CD14-positive monocyte (primary cell): Measurements from ENCODE around the gene ATP11A. TPM values are rescaled to one million over a fixed set of nuclear protein-coding genes. Genes with fewer than 3 reads are reported as not detected.

Source experiments
- DNase-seq, 3 donors: peaks; one replicate each; pipeline ENCODE4 v3.0.0-alpha.2; 2011 to 2022
- H2AFZ ChIP-seq: 2 replicates; pipeline ENCODE4 v1.6.0; 2012; ENCODE audit warnings: mild to moderate bottlenecking, low read depth, low read length, inconsistent platforms; ENCODE audit not compliant: insufficient read depth, poor library complexity, severe bottlenecking
- H3K27ac ChIP-seq, 2 donors: 1 replicate in 1 of 2; 2 replicates in 1 of 2; pipeline ENCODE4 v1.5.1; 2012 to 2013; ENCODE audit warnings: low read length in 2 of 2, control low read depth in 1 of 2, inconsistent platforms in 1 of 2, low read depth in 1 of 2, mild to moderate bottlenecking in 1 of 2
- H3K27me3 ChIP-seq, 2 donors: one replicate each; pipeline versions ENCODE4 v1.6.0 to v1.6.1; 2011 to 2013; ENCODE audit warnings: low read length in 2 of 2; ENCODE audit not compliant: control insufficient read depth in 2 of 2, insufficient read depth in 2 of 2
- H3K36me3 ChIP-seq, 2 donors: replicated peaks in 1 of 2; 1 replicate in 1 of 2; 2 replicates in 1 of 2; pipeline versions ENCODE4 v1.5.1 to v1.6.1; 2012 to 2013; ENCODE audit warnings: low read length in 2 of 2, control low read depth in 1 of 2, inconsistent platforms in 1 of 2, mild to moderate bottlenecking in 1 of 2; ENCODE audit not compliant: insufficient read depth in 2 of 2, control insufficient read depth in 1 of 2
- H3K4me1 ChIP-seq, 2 donors: 1 replicate in 1 of 2; 2 replicates in 1 of 2; pipeline versions ENCODE4 v1.5.1 to v1.6.1; 2012 to 2013; ENCODE audit warnings: low read length in 2 of 2, control low read depth in 1 of 2, inconsistent platforms in 1 of 2, mild to moderate bottlenecking in 1 of 2, moderate library complexity in 1 of 2; ENCODE audit not compliant: insufficient read depth in 2 of 2, control insufficient read depth in 1 of 2
- H3K4me2 ChIP-seq: replicated peaks from 2 replicates; pipeline ENCODE3; 2012; ENCODE audit warnings: low read length, moderate library complexity, mild to moderate bottlenecking; ENCODE audit not compliant: poor library complexity, severe bottlenecking; ENCODE audit errors: extremely low read depth
- H3K4me3 ChIP-seq, 3 experiments: fragments of 200-600 bp in 1 of 3; sonication (generic) in 1 of 3; replicated peaks in 1 of 3; 1 replicate in 2 of 3; 2 replicates in 1 of 3; pipeline ENCODE4 v1.5.1; 2011 to 2013; ENCODE audit warnings: low read length in 3 of 3, mild to moderate bottlenecking in 3 of 3, control low read depth in 2 of 3, low read depth in 2 of 3, inconsistent platforms in 1 of 3, moderate library complexity in 1 of 3
- H3K79me2 ChIP-seq: 2 replicates; pipeline ENCODE4 v1.6.0; 2012; ENCODE audit warnings: mild to moderate bottlenecking, control low read depth, inconsistent platforms, low read length, moderate library complexity; ENCODE audit not compliant: insufficient read depth
- H3K9ac ChIP-seq: 2 replicates; pipeline ENCODE4 v1.6.0; 2017; ENCODE audit warnings: low read length, mild to moderate bottlenecking; ENCODE audit not compliant: insufficient read depth, poor library complexity, severe bottlenecking
- H3K9me3 ChIP-seq, 2 donors: replicated peaks in 1 of 2; 1 replicate in 1 of 2; 2 replicates in 1 of 2; pipeline versions ENCODE4 v1.5.1 to v1.6.1; 2012 to 2013; ENCODE audit warnings: low read length in 2 of 2, control low read depth in 1 of 2; ENCODE audit not compliant: control insufficient read depth in 1 of 2, insufficient read depth in 1 of 2
- H4K20me1 ChIP-seq: 2 replicates; pipeline ENCODE4 v1.6.0; 2012; ENCODE audit warnings: mild to moderate bottlenecking, low read length, control low read depth, moderate library complexity; ENCODE audit not compliant: insufficient read depth
- H3K27ac Mint-ChIP-seq, 7 donors: one replicate each; pipeline ENCODE4 v1.8.0; 2020; ENCODE audit warnings: mild to moderate bottlenecking in 7 of 7, mixed read lengths in 7 of 7, moderate library complexity in 6 of 7, inconsistent platforms in 2 of 7
- H3K27me3 Mint-ChIP-seq, 3 donors: one replicate each; pipeline ENCODE4 v1.8.0; 2021 to 2022; ENCODE audit warnings: low read depth in 3 of 3, mild to moderate bottlenecking in 3 of 3, mixed read lengths in 3 of 3, moderate library complexity in 3 of 3, inconsistent platforms in 1 of 3
- H3K36me3 Mint-ChIP-seq, 2 donors: one replicate each; pipeline ENCODE4 v1.8.0; 2020; ENCODE audit warnings: mixed read lengths in 2 of 2, inconsistent platforms in 1 of 2, mild to moderate bottlenecking in 1 of 2
- H3K4me1 Mint-ChIP-seq: one replicate; pipeline ENCODE4 v1.8.0; 2020; ENCODE audit warnings: mild to moderate bottlenecking, mixed read lengths
- H3K4me3 Mint-ChIP-seq, 2 donors: one replicate each; pipeline ENCODE4 v1.8.0; 2020; ENCODE audit warnings: mild to moderate bottlenecking in 2 of 2, mixed read lengths in 2 of 2, moderate library complexity in 1 of 2
- H3K9me3 Mint-ChIP-seq, 7 donors: one replicate each; pipeline ENCODE4 v1.8.0; 2020 to 2022; ENCODE audit warnings: mixed read lengths in 7 of 7, mild to moderate bottlenecking in 6 of 7, moderate library complexity in 6 of 7, inconsistent platforms in 2 of 7
- CTCF ChIP-seq: fragments of 200-600 bp; IDR thresholded peaks from one replicate; pipeline ENCODE4 v1.8.0; 2022; ENCODE audit warnings: antibody characterized with exemption, mild to moderate bottlenecking
- WGBS: methylation state at CpG from one replicate; pipeline ENCODE4 v1.1.5; 2013; ENCODE audit warnings: missing lambda C conversion rate; ENCODE audit not compliant: insufficient coverage; 5-methylcytosine and 5-hydroxymethylcytosine counted together
- intact Hi-C, 2 donors: fragments of 100-400 bp; cut with micrococcal nuclease; formaldehyde crosslinking; loops; one replicate each; pipeline versions ENCODE4 v1.15.0 to v1.15.1; 2023
- polyA plus RNA-seq, 3 donors: library from polyadenylated mRNA; depleted of rRNA in 1 of 3; unstranded in 2 of 3; stranded (reverse) in 1 of 3; fragments of 300-500 nt in 2 of 3; fragments of >200 nt in 1 of 3; fragmentation: Illumina TruSeq in 2 of 3; gene quantifications; 1 replicate in 2 of 3; 2 replicates in 1 of 3; pipeline ENCODE4 v1.2.3, GENCODE V29; 2012 to 2021

The ATP11A gene
- polyA plus RNA-seq, 3 donors = 7.2 to 45.4 (median 7.6) TPM

- Histone ChIP-seq H3K27me3 (no peaks in the 10 kb centered on the region), H3K4me2 (no peak overlapping the region), H3K27ac (no peak overlapping the region), H4K20me1 (peaks cover 48% of the 10 kb centered on the region), H3K4me3 (no peak overlapping the region), H3K36me3 (peaks cover 20 to 36% of the 10 kb centered on the region in 2 donors), H3K9ac (no peak overlapping the region), H3K9me3 (no peaks in the 10 kb centered on the region), H2AFZ (no peak overlapping the region), H3K79me2 (no peaks in the 10 kb centered on the region), H3K4me1 (peaks cover 6 to 9% of the 10 kb centered on the region in 2 donors)
- WGBS = 93% methylated on average over 6 of the region's 6 CpGs
- H3K36me3 Mint-ChIP-seq = peaks cover 29 to 33% of the 10 kb centered on the region in 2 donors
- H3K4me3 Mint-ChIP-seq = no peak overlapping the region
- no peak for TF ChIP-seq CTCF
- H3K9me3 Mint-ChIP-seq = no peaks in the 10 kb centered on the region
- intact Hi-C loops = no loop called here
- H3K27me3 Mint-ChIP-seq = peaks cover 2 to 12% (median 6%) of the 10 kb centered on the region in 3 donors
- H3K27ac Mint-ChIP-seq = no peak overlapping the region
- H3K4me1 Mint-ChIP-seq = peaks cover 2% of the 10 kb centered on the region
- no peak for DNase-seq
Measured at GRCh38 chr13:112887151-112887550, 197.3 kb downstream of the ATP11A start.

- H3K9me3 ChIP-seq = no peaks in the 10 kb centered on the region
Measured at GRCh38 chr13:112887557-112887991, 197.7 kb downstream of the ATP11A start.

More at GRCh38 chr13:112887557-112887991, 197.7 kb downstream of the ATP11A start:
- H3K27ac ChIP-seq = no peak overlapping the region
- H3K36me3 ChIP-seq = peaks cover 16 to 31% of the 10 kb centered on the region in 2 donors
- no peak for TF ChIP-seq CTCF
- no peak overlapping the region for H2AFZ ChIP-seq
- H3K27me3 ChIP-seq = peaks cover 0 to under 1% of the 10 kb centered on the region in 2 donors
- H3K9me3 Mint-ChIP-seq = no peaks in the 10 kb centered on the region
- DNase-seq = no peak
- peaks cover 6 to 16% (median 7%) of the 10 kb centered on the region in 3 donors for H3K27me3 Mint-ChIP-seq
- H3K4me1 ChIP-seq = peaks cover 7 to 11% of the 10 kb centered on the region in 2 donors
- peak overlapping the region in 1 of 7 donors; percentile 24 for H3K27ac Mint-ChIP-seq
- no peak overlapping the region for H3K4me3 Mint-ChIP-seq
- H3K4me1 Mint-ChIP-seq = peaks cover 4% of the 10 kb centered on the region
- H4K20me1 ChIP-seq = peaks cover 44% of the 10 kb centered on the region
- intact Hi-C loops = no loop called here
- H3K79me2 ChIP-seq = no peaks in the 10 kb centered on the region
- 97% methylated on average over 10 of the region's 10 CpGs for WGBS
- peaks cover 25 to 29% of the 10 kb centered on the region in 2 donors for H3K36me3 Mint-ChIP-seq
- H3K4me2 ChIP-seq = no peak overlapping the region
- H3K9ac ChIP-seq = no peak overlapping the region
- no peak overlapping the region for H3K4me3 ChIP-seq
